KMS-11 (cell line): ENCODE data around the gene TOP1.
A peak's percentile ranks its signal among the peaks of the same experiment; 100 is the strongest.

Source experiments
- H2AFZ ChIP-seq: fragments of 200-600 bp; sonication (generic); 2 replicates; pipeline ENCODE4 v1.6.1; 2016; ENCODE audit warnings: antibody characterized with exemption, mixed run types, low read depth
- H3K27ac ChIP-seq: fragments of 200-600 bp; sonication (generic); 2 replicates; pipeline ENCODE4 v1.6.1; 2016; ENCODE audit warnings: mild to moderate bottlenecking, mixed run types
- H3K27me3 ChIP-seq: fragments of 200-600 bp; sonication (generic); 2 replicates; pipeline ENCODE4 v1.6.1; 2017; ENCODE audit warnings: mild to moderate bottlenecking, low read depth, mixed run types, moderate library complexity; ENCODE audit not compliant: insufficient read depth
- H3K36me3 ChIP-seq: fragments of 200-600 bp; sonication (generic); 2 replicates; pipeline ENCODE4 v1.6.1; 2017; ENCODE audit warnings: mild to moderate bottlenecking, mixed run types; ENCODE audit not compliant: insufficient read depth
- H3K4me1 ChIP-seq: fragments of 200-600 bp; sonication (generic); 2 replicates; pipeline ENCODE4 v1.6.1; 2016; ENCODE audit warnings: mild to moderate bottlenecking, low read depth, mixed run types; ENCODE audit not compliant: poor library complexity, severe bottlenecking
- H3K4me2 ChIP-seq: fragments of 200-600 bp; sonication (generic); 2 replicates; pipeline ENCODE4 v1.7.0; 2016; ENCODE audit warnings: mild to moderate bottlenecking, mixed run types
- H3K4me3 ChIP-seq: fragments of 200-600 bp; sonication (generic); IDR thresholded peaks from 2 replicates; pipeline ENCODE4 v1.6.1; 2017; ENCODE audit warnings: low read depth, low read length, mixed read lengths; ENCODE audit not compliant: insufficient read depth
- H3K79me2 ChIP-seq: fragments of 200-600 bp; sonication (generic); 2 replicates; pipeline ENCODE4 v1.6.1; 2016; ENCODE audit warnings: low read depth, mixed run types; ENCODE audit not compliant: insufficient read depth
- H3K9ac ChIP-seq: fragments of 200-600 bp; sonication (generic); 2 replicates; pipeline ENCODE4 v1.6.1; 2016; ENCODE audit warnings: mild to moderate bottlenecking, mixed run types
- H4K20me1 ChIP-seq: fragments of 200-600 bp; sonication (generic); 2 replicates; pipeline ENCODE4 v1.6.1; 2016; ENCODE audit warnings: mild to moderate bottlenecking, mixed run types; ENCODE audit not compliant: insufficient read depth
- TF ChIP-seq, protein P1 (sequence below): fragments of 200-600 bp; sonication (generic); conservative IDR thresholded peaks from 2 replicates; pipeline ENCODE4 v1.6.1; 2017; ENCODE audit warnings: low read depth, mild to moderate bottlenecking, antibody characterized with exemption, low read length, moderate library complexity, mixed read lengths

The TOP1 gene

DNA sequence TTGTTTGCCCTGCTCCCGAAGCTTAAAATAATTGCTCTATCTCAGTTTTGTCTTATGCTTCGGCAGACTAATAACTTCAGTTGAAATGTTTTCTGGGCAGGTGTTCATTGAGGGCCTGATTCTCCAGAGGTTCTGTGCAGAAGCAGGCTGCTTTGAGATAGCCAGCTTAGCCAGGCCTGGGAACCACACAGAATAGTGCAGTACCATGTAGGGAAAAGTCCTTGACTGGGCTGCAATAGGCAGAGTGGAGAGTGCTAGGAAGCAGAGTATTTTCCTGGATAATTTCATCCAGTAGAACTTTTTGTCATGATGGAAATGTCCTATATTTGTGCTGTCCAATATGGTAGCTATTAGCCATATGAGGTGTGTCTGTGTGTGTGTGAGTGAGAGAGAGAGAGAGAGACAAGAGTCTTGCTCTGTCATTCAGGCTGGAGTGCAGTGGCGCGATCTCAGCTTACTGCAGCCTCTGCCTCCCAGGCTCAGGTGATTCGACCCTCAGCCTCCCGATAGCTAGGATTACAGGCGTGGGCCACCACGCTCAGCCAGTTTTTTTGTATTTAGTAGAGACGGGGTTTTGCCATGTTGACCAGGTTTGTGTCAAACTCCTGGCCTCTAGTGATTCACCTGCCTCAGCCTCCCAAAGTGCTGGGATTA is 15.9 kb downstream of the TOP1 start:
- no peak overlapping the region for H3K9ac ChIP-seq
- TF ChIP-seq, protein P1, sequence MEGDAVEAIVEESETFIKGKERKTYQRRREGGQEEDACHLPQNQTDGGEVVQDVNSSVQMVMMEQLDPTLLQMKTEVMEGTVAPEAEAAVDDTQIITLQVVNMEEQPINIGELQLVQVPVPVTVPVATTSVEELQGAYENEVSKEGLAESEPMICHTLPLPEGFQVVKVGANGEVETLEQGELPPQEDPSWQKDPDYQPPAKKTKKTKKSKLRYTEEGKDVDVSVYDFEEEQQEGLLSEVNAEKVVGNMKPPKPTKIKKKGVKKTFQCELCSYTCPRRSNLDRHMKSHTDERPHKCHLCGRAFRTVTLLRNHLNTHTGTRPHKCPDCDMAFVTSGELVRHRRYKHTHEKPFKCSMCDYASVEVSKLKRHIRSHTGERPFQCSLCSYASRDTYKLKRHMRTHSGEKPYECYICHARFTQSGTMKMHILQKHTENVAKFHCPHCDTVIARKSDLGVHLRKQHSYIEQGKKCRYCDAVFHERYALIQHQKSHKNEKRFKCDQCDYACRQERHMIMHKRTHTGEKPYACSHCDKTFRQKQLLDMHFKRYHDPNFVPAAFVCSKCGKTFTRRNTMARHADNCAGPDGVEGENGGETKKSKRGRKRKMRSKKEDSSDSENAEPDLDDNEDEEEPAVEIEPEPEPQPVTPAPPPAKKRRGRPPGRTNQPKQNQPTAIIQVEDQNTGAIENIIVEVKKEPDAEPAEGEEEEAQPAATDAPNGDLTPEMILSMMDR = no peak
- no peak overlapping the region for H2AFZ ChIP-seq
- H3K36me3 ChIP-seq = no peaks in the 10 kb centered on the region
- no peaks in the 10 kb centered on the region for H3K27me3 ChIP-seq
- H3K4me1 ChIP-seq = peaks cover 100% of the 10 kb centered on the region
- peaks cover 100% of the 10 kb centered on the region for H3K79me2 ChIP-seq
- H3K27ac ChIP-seq = no peak overlapping the region
- peaks cover 4% of the 10 kb centered on the region; the same call in 1 of the 2 replicates for H4K20me1 ChIP-seq
- H3K4me2 ChIP-seq = no peak overlapping the region; the same call in 1 of the 2 replicates
- no peak overlapping the region for H3K4me3 ChIP-seq

GRCh38 chr20:41045671-41046070 is 17.0 kb downstream of the TOP1 start:
- H3K4me1 ChIP-seq = peaks cover 100% of the 10 kb centered on the region
- no peak overlapping the region for H2AFZ ChIP-seq
- H3K4me2 ChIP-seq = peak overlapping the region; percentile 88
- peaks cover 8% of the 10 kb centered on the region for H4K20me1 ChIP-seq
- H3K79me2 ChIP-seq = peaks cover 100% of the 10 kb centered on the region
- H3K27me3 ChIP-seq = no peaks in the 10 kb centered on the region
- H3K4me3 ChIP-seq = no peak overlapping the region
- H3K36me3 ChIP-seq = no peaks in the 10 kb centered on the region
- no peak overlapping the region for H3K9ac ChIP-seq
- H3K27ac ChIP-seq = peak overlapping the region; percentile 57
- TF ChIP-seq, protein P1 = no peak

GRCh38 chr20:41046716-41047115 is 18.1 kb downstream of the TOP1 start:
- Histone ChIP-seq H3K27me3 (no peaks in the 10 kb centered on the region), H3K4me1 (peaks cover 100% of the 10 kb centered on the region), H3K4me2 (peak overlapping the region; percentile 88), H3K36me3 (no peaks in the 10 kb centered on the region), H2AFZ (no peak overlapping the region), H3K27ac (peak overlapping the region; percentile 57), H3K4me3 (no peak overlapping the region), H4K20me1 (peaks cover 18% of the 10 kb centered on the region), H3K9ac (no peak overlapping the region), H3K79me2 (peaks cover 100% of the 10 kb centered on the region)
- TF ChIP-seq, protein P1 = no peak

GRCh38 chr20:41047279-41047974 is 18.8 kb downstream of the TOP1 start:
- peak overlapping the region; percentile 57 for H3K27ac ChIP-seq
- no peak overlapping the region for H3K4me3 ChIP-seq
- H3K27me3 ChIP-seq = no peaks in the 10 kb centered on the region
- H3K36me3 ChIP-seq = no peaks in the 10 kb centered on the region
- TF ChIP-seq, protein P1 = no peak
- H3K79me2 ChIP-seq = peaks cover 100% of the 10 kb centered on the region
- H3K4me1 ChIP-seq = peaks cover 100% of the 10 kb centered on the region
- peaks cover 25% of the 10 kb centered on the region for H4K20me1 ChIP-seq
- peak overlapping the region; percentile 88 for H3K4me2 ChIP-seq
- no peak overlapping the region for H2AFZ ChIP-seq
- peak overlapping the region; percentile 23; the same call in 1 of the 2 replicates for H3K9ac ChIP-seq
